Globus pallidus (tissue), 1 donor: ENCODE results near the gene ZNF609.
"Not testable (repeated sequence)": the region's sequence is repeated elsewhere in the genome, so short reads cannot be mapped to it uniquely, and the experiment has no call there.

Experiments used
- DNase-seq: peaks from one replicate; pipeline ENCODE4 v3.0.0-alpha.2; 2015; ENCODE audit warnings: low spot score

Gene ZNF609

GRCh38 chr15:64622410-64623260, 162.3 kb downstream of the ZNF609 start:
- no peak for DNase-seq

- DNase-seq: no peak
Measured at GRCh38 chr15:64623347-64623996, 163.1 kb downstream of the ZNF609 start.

GRCh38 chr15:64624242-64624641, 163.9 kb downstream of the ZNF609 start:
- no peak for DNase-seq

GRCh38 chr15:64629063-64629462, 168.7 kb downstream of the ZNF609 start:
- DNase-seq: no peak

GRCh38 chr15:64630396-64631107, 170.2 kb downstream of the ZNF609 start:
- no peak for DNase-seq

- not testable (repeated sequence) for DNase-seq
Measured at GRCh38 chr15:64632639-64633038, 172.3 kb downstream of the ZNF609 start.

GRCh38 chr15:64633332-64633731, 173.0 kb downstream of the ZNF609 start:
- DNase-seq: no peak

GRCh38 chr15:64634027-64634426, 173.6 kb downstream of the ZNF609 start:
- DNase-seq: no peak

- no peak for DNase-seq
Measured at GRCh38 chr15:64634576-64635498, 174.5 kb downstream of the ZNF609 start.

- no peak for DNase-seq
Measured at GRCh38 chr15:64635499-64636495, 175.4 kb downstream of the ZNF609 start.

- no peak for DNase-seq
Measured at GRCh38 chr15:64636556-64636955, 176.2 kb downstream of the ZNF609 start.

- DNase-seq: no peak
Measured at GRCh38 chr15:64637412-64637811, 177.0 kb downstream of the ZNF609 start.

GRCh38 chr15:64639744-64640143, 179.4 kb downstream of the ZNF609 start:
- DNase-seq: not testable (repeated sequence)

GRCh38 chr15:64640146-64640871, 179.9 kb downstream of the ZNF609 start:
- no peak for DNase-seq

GRCh38 chr15:64642875-64643274, 182.5 kb downstream of the ZNF609 start:
- no peak for DNase-seq

GRCh38 chr15:64643685-64644084, 183.3 kb downstream of the ZNF609 start:
- DNase-seq: no peak

- not testable (repeated sequence) for DNase-seq
Measured at GRCh38 chr15:64644811-64645210, 184.4 kb downstream of the ZNF609 start.

GRCh38 chr15:64645995-64646394, 185.6 kb downstream of the ZNF609 start:
- DNase-seq: no peak

- DNase-seq: no peak
Measured at GRCh38 chr15:64647367-64647766, 187.0 kb downstream of the ZNF609 start.

- DNase-seq: no peak
Measured at GRCh38 chr15:64650552-64650951, 190.2 kb downstream of the ZNF609 start.
